Measurements from ENCODE around the gene LRMDA. TPM values are rescaled to one million over a fixed set of nuclear protein-coding genes. Genes with fewer than 3 reads are reported as not detected.
A peak's percentile ranks its signal among the peaks of the same experiment; 100 is the strongest.

LRMDA gene
- total and polyA plus RNA-seq, 2 of the 13 experiments (the other 11 are each of a cell fraction or from before 2014, with no cell fraction given), result 13.4 to 22.0 TPM

DNA sequence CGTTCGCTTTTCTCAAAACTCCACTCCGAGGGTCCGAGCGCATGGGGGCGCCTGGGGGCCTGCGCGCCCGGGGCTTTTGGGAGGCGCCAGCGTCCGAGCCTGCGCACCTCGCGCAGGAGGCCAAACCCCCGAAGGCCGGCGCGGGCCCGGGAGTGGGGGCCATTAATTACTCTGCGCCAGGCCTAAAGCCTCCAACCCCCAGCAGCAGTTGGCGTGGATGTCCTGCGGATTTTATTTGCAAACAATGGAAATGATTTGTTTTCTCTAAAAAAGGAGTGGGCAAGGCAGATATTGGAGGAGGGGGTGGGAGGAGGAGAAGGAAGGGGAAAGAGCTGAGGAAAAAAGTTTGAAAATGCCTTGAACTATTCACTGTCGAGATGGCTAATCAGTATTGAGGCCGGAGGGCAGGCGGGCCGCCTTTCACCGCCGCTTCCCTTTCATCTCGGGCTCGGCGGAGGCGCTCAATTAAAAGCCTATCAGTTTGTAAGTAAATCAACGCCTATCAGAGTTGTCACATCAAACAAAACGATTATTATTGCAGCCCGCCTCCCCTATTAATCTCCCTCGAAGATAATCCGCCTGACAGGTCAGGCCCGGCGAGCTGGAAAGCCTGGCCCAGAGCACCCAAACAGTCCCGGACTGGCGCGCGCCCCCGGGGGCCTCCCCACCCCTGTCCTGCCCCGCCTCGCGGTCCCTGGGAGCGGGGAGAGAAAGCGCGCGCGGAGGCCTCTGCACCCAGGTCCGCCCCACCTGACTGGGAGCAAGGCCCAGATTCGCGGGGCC lies 26.4 kb upstream of the LRMDA start (continued):
- TF ChIP-seq CTCF (CRISPR knock-in tag; IDR thresholded peaks at IDR 0.05), result peak; percentile 73
- TF ChIP-seq FOXJ3 (CRISPR knock-in tag; IDR thresholded peaks at IDR 0.05; ENCODE audit: borderline replicate concordance), result 0 out of 2 replicates have a peak, but pooled peaks have one; percentile 52
- no peak for TF ChIP-seq SRY (CRISPR knock-in tag; IDR thresholded peaks at IDR 0.05)
- no peak for TF ChIP-seq USF2 (IDR thresholded peaks at IDR 0.05; ENCODE audit: low read depth, low read length)
- TF ChIP-seq USF2 (CRISPR knock-in tag; IDR thresholded peaks at IDR 0.05; ENCODE audit: borderline replicate concordance), result no peak

Data from HepG2 (cell line).